Sigmoid colon (tissue), 7 donors: ENCODE measurements around the gene FBXL15. TPM values are rescaled to one million over a fixed set of nuclear protein-coding genes. Genes with fewer than 3 reads are reported as not detected.

Experiments
- DNase-seq: peaks from one replicate; pipeline ENCODE4 v3.0.0-alpha.2; 2019
- H3K27ac ChIP-seq, 4 donors: fragments of 200-600 bp; sonication (generic); one replicate each; pipeline ENCODE4 v1.5.1; 2016 to 2019; ENCODE audit warnings: mild to moderate bottlenecking in 1 of 4
- H3K27me3 ChIP-seq, 3 donors: fragments of 200-600 bp; sonication (generic); one replicate each; pipeline ENCODE4 v1.5.1; 2019; ENCODE audit warnings: mild to moderate bottlenecking in 1 of 3
- H3K36me3 ChIP-seq, 4 donors: fragments of 200-600 bp; sonication (generic); one replicate each; pipeline ENCODE4 v1.5.1; 2016 to 2019
- H3K4me1 ChIP-seq, 4 donors: fragments of 200-600 bp; sonication (generic); one replicate each; pipeline ENCODE4 v1.5.1; 2017 to 2019
- H3K4me3 ChIP-seq, 4 donors: fragments of 200-600 bp; sonication (generic); one replicate each; pipeline ENCODE4 v1.5.1; 2017 to 2019; ENCODE audit warnings: mild to moderate bottlenecking in 2 of 4, moderate library complexity in 1 of 4
- H3K9me3 ChIP-seq, 4 donors: fragments of 200-600 bp in 3 of 4; sonication (generic) in 3 of 4; one replicate each; pipeline versions ENCODE4 v1.5.1 to v1.6.1; 2013 to 2019
- CTCF ChIP-seq, 4 experiments: fragments of 450-650 bp in 3 of 4; fragments of 200-600 bp in 1 of 4; IDR thresholded peaks; one replicate each; pipeline ENCODE4 v1.5.1; 2016 to 2019; ENCODE audit warnings: antibody characterized with exemption in 4 of 4, mild to moderate bottlenecking in 3 of 4, moderate library complexity in 2 of 4
- EP300 ChIP-seq, 4 donors: sonication (generic); formaldehyde crosslinking; IDR thresholded peaks; one replicate each; pipeline ENCODE4 v1.6.1; 2017; ENCODE audit warnings: antibody characterized with exemption in 4 of 4
- POLR2A ChIP-seq, 2 donors: fragments of 450-650 bp; IDR thresholded peaks; one replicate each; pipeline ENCODE4 v1.6.1; 2016; ENCODE audit warnings: antibody characterized with exemption in 2 of 2, mild to moderate bottlenecking in 2 of 2, moderate library complexity in 2 of 2
- POLR2AphosphoS5 ChIP-seq, 4 donors: sonication (generic); formaldehyde crosslinking; IDR thresholded peaks; one replicate each; pipeline ENCODE4 v1.6.1; 2017; ENCODE audit warnings: antibody characterized with exemption in 4 of 4
- WGBS, 2 donors: extraction: QIAGEN DNeasy Blood & Tissue Kit; methylation state at CpG; one replicate each; pipeline ENCODE4 v1.1.7; 2013; 5-methylcytosine and 5-hydroxymethylcytosine counted together
- intact Hi-C: fragments of 100-400 bp; cut with DNase I; formaldehyde crosslinking; loops from one replicate; pipeline ENCODE4 v1.15.1; 2023
- polyA plus RNA-seq, 3 donors: library from polyadenylated mRNA; stranded (reverse); fragments of 200-250 nt; gene quantifications; one replicate each; pipeline ENCODE4 v1.2.3, GENCODE V29; 2013
- total RNA-seq, 4 donors: library from RNA; depleted of rRNA; stranded (reverse); fragments of >200 nt; gene quantifications; one replicate each; pipeline ENCODE4 v1.1.0, GENCODE V29; 2016
- donor health status: healthy with polysubstance abuse.
- donor health status: Bipolar disorder and iron deficiency.
- donor health status: healthy.

Gene FBXL15
- total and polyA plus RNA-seq, 7 donors: 19.0 to 51.3 (median 30.7) TPM

- Histone ChIP-seq H3K4me1 (peaks cover 0 to 91% (median 85%) of the 10 kb centered on the region in 4 donors), H3K36me3 (peaks cover 34 to 64% (median 45%) of the 10 kb centered on the region in 4 donors), H3K27ac (peak overlapping the region; percentile 95 to 99 (median 98)), H3K27me3 (no peaks in the 10 kb centered on the region), H3K4me3 (peak overlapping the region in 2 of 4 donors; percentile 56 to 59), H3K9me3 (no peaks in the 10 kb centered on the region)
- no peak for DNase-seq
- intact Hi-C loops: no loop called here
- WGBS, 2 donors: 82 to 85% methylated on average over 17 of the region's 17 CpGs
- TF ChIP-seq POLR2AphosphoS5 (IDR thresholded peaks at IDR 0.05): peak in 1 of 4 donors; percentile 2
- TF ChIP-seq CTCF (IDR thresholded peaks at IDR 0.05): no peak
Observed at GRCh38 chr10:102400076-102400475, 20.6 kb upstream of the FBXL15 start.

- H3K4me3 ChIP-seq: no peak overlapping the region
- no peaks in the 10 kb centered on the region for H3K27me3 ChIP-seq
- H3K36me3 ChIP-seq: peaks cover 34 to 64% (median 45%) of the 10 kb centered on the region in 4 donors
- WGBS, 2 donors: 93 to 95% methylated on average over 22 of the region's 22 CpGs
- no peaks in the 10 kb centered on the region for H3K9me3 ChIP-seq
- peak overlapping the region; percentile 95 to 99 (median 98) for H3K27ac ChIP-seq
- peaks cover 0 to 98% (median 92%) of the 10 kb centered on the region in 4 donors for H3K4me1 ChIP-seq
- peak in 1 of 4 donors; percentile 17 for TF ChIP-seq POLR2AphosphoS5 (IDR thresholded peaks at IDR 0.05)
- TF ChIP-seq POLR2A (IDR thresholded peaks at IDR 0.05): no peak
- peak; percentile 64 for DNase-seq
- intact Hi-C loops: no loop called here
Observed at GRCh38 chr10:102400598-102401341, 19.9 kb upstream of the FBXL15 start.

- Histone ChIP-seq H3K27me3 (no peaks in the 10 kb centered on the region), H3K9me3 (no peaks in the 10 kb centered on the region), H3K4me1 (peaks cover 0 to 98% (median 92%) of the 10 kb centered on the region in 4 donors), H3K4me3 (no peak overlapping the region), H3K36me3 (peaks cover 34 to 64% (median 45%) of the 10 kb centered on the region in 4 donors), H3K27ac (peak overlapping the region; percentile 95 to 99 (median 98))
- DNase-seq: peak; percentile 71
- WGBS, 2 donors: 91 to 92% methylated on average over 8 of the region's 8 CpGs
- intact Hi-C loops: no loop called here
- TF ChIP-seq CTCF (IDR thresholded peaks at IDR 0.05): no peak
Observed at GRCh38 chr10:102401342-102401654, 19.3 kb upstream of the FBXL15 start.

- H3K4me1 ChIP-seq: peaks cover 0 to 98% (median 88%) of the 10 kb centered on the region in 4 donors
- TF ChIP-seq POLR2A (IDR thresholded peaks at IDR 0.05) (no peak), POLR2AphosphoS5 (IDR thresholded peaks at IDR 0.05) (peak; percentile 52 to 71 (median 60)), EP300 (IDR thresholded peaks at IDR 0.05) (peak in 2 of 4 donors; percentile 41 to 79)
- no peaks in the 10 kb centered on the region for H3K27me3 ChIP-seq
- intact Hi-C loops: no loop called here
- DNase-seq: peak; percentile 89
- peak overlapping the region; percentile 95 to 99 (median 98) for H3K27ac ChIP-seq
- H3K36me3 ChIP-seq: peaks cover 34 to 64% (median 45%) of the 10 kb centered on the region in 4 donors
- no peaks in the 10 kb centered on the region for H3K9me3 ChIP-seq
- H3K4me3 ChIP-seq: no peak overlapping the region
- 89 to 91% methylated on average over 18 of the region's 18 CpGs for WGBS, 2 donors
Observed at GRCh38 chr10:102401735-102402511, 18.7 kb upstream of the FBXL15 start.

GRCh38 chr10:102402512-102402896 lies 18.1 kb upstream of the FBXL15 start:
- no peaks in the 10 kb centered on the region for H3K9me3 ChIP-seq

GRCh38 chr10:102403115-102403514 lies 17.5 kb upstream of the FBXL15 start:
- no peaks in the 10 kb centered on the region for H3K27me3 ChIP-seq
- no peak for TF ChIP-seq POLR2A (IDR thresholded peaks at IDR 0.05)
- TF ChIP-seq POLR2AphosphoS5 (IDR thresholded peaks at IDR 0.05): peak in 2 of 4 donors; percentile 5 to 40
- H3K9me3 ChIP-seq: no peaks in the 10 kb centered on the region
- WGBS, 2 donors: 89 to 90% methylated on average over 13 of the region's 13 CpGs
- peaks cover 33 to 55% (median 38%) of the 10 kb centered on the region in 4 donors for H3K36me3 ChIP-seq
- no peak overlapping the region for H3K4me3 ChIP-seq
- H3K27ac ChIP-seq: peak overlapping the region; percentile 95 to 99 (median 98)
- peaks cover 0 to 89% (median 80%) of the 10 kb centered on the region in 4 donors for H3K4me1 ChIP-seq
- intact Hi-C loops: no loop called here
- no peak for DNase-seq

More at GRCh38 chr10:102402512-102402896, 18.1 kb upstream of the FBXL15 start:
- H3K27me3 ChIP-seq: no peaks in the 10 kb centered on the region
- DNase-seq: no peak
- TF ChIP-seq POLR2A (IDR thresholded peaks at IDR 0.05): no peak
- peak in 1 of 4 donors; percentile 2 for TF ChIP-seq POLR2AphosphoS5 (IDR thresholded peaks at IDR 0.05)
- peaks cover 0 to 95% (median 84%) of the 10 kb centered on the region in 4 donors for H3K4me1 ChIP-seq
- no peak overlapping the region for H3K4me3 ChIP-seq
- H3K36me3 ChIP-seq: peaks cover 34 to 61% (median 43%) of the 10 kb centered on the region in 4 donors
- intact Hi-C loops: no loop called here
- peak overlapping the region; percentile 95 to 99 (median 98) for H3K27ac ChIP-seq
- WGBS, 2 donors: 87 to 92% methylated on average over 5 of the region's 5 CpGs
